Measurements from ENCODE around the gene CIB4.

The CIB4 gene

GRCh38 chr2:26555246-26556133 is 85.7 kb downstream of the CIB4 start:
- peak; percentile 23 for FAIRE-seq

GRCh38 chr2:26552641-26553374 is 88.4 kb downstream of the CIB4 start:
- peak; percentile 42 for FAIRE-seq
- no peak for DNase-seq (ENCODE audit: low spot score)

More at GRCh38 chr2:26555246-26556133, 85.7 kb downstream of the CIB4 start:
- no peak for DNase-seq (ENCODE audit: low spot score)

DNA sequence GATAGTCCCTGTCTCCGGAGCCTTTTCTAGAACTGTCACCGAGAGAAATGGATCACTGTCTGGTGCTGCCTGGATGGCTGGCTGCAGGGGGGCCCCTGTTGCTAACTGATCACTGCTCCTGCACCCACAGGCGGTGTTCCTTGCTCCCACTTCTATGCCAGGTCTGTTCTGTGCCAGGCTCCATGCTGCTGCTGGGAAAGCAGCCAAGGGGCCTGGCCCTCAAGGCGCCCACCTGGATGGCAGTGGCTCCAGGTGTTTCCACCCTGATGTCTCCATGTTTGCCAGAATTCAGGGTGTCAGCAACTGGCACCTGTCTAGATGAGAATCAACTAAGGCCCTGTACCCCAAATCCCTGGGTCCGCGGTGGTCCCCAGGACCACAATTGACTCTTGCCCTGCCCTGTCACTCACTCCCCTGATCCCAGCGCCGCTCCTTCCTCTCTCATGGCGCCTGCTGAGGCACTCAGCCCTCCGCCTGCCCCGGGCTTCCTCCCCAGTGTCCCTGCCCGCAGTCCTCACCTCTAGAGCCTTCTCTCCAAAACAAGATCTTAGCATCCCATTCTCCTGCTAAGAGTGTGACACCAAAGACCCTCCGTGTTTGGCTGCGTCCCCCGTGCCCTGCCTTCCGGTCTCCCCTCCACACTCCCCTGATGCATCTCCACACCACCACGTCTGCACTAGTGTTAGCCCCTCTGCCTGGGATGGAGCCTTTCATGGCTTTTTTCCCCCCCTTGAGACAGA is 90.7 kb downstream of the CIB4 start:
- no peak for DNase-seq (ENCODE audit: low spot score)

DNA sequence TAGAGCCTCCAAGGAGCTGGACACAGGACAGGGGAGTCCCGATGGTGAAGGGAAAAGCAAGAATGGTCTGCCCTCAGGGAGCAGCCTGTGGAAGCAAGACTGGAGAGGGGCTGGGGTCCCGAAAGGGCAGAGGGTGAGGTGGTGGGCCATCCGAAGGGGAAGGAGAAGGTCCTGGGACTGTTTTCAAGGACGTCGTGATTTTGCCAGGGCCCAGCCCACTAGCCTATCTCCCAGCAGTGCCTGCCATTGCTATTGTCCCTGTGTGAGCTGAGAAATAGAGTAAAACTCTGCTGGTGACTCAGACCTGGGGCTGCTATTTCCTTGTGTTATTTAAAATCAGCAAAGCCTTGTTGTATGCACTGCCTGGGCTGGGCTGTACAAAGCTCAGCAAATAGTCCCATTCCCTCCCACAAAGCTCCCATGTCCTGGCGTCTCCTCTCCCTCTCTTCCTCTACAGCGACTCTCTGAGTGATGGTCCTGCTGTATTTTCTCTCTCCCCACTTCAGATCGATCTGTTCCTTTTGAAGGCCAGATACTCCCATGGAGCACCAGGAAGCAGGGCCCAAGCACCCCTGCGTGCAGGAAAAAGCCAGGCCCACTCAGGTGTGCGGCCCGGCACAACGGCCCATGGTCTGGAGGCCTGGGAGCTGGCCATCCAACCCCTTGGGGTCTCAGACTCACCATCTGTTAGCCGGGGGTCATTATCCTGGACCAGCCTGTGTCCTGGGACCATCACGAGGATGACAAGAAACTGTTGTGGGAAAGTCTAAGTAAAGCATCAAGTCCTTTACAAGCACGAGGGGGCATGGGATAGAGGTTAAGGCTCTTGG is 98.3 kb downstream of the CIB4 start:
- FAIRE-seq (no peak), DNase-seq (ENCODE audit: low spot score) (no peak)

More for the DNA sequence above, 90.7 kb downstream of the CIB4 start:
- no peak for FAIRE-seq

- DNase-seq (ENCODE audit: low spot score) (no peak), FAIRE-seq (no peak)
Measured at GRCh38 chr2:26542194-26542455, 99.0 kb downstream of the CIB4 start.

DNA sequence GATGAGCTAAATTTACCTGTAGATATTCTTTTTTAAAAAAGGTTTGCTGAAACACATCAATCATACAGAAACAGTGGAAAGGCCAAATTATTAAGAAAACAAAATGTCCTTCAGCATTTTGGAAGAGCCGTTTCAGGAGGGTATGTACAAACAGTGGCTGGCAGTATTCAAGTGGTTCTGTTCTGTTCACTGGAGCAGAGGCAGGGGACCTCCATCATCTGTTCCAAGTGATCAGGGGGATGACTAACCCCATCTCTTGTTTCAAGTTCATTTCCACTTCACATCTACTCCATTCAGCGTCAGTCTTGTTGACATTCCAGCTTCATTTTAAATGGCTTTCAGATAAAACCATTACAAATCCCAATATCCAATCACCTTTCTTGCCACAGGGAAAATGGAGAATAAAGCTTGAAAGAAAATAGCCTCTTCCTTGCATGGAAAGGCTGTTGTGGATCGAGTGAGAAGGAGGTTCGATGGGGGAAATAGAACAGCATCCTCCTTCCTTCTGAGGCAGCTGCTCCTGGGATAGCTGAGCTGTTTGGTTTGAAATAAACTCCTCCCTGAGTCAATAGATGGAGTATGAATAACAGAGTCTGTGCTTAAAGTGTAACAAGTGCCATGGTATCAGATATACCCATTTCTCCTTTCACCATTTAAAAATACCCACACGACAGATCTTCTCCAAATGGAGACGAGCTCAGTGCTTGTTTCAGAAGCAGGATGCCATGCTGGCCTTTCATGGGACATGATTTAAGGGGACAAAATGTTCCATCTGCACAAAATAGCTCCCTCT is 99.6 kb downstream of the CIB4 start:
- no peak for FAIRE-seq
- no peak for DNase-seq (ENCODE audit: low spot score)

DNA sequence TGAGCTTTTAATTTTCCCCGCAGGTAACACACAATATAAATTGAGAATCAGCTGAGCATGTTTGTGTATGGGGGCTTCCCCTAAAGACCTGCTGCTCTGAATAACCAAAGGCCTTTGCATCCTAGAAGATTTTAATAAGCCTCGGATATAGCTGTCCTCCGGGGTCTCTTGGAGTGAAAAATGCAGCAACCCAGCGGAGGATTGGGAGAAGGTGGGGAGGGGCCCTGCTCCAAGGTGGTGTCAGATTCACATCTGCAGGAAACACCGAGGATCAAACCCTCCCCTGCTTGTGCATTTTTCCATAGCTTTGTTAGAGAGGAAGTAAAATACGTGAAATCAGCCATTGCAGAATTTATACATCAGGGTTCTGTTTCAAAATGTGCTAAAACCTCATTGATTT is 100.2 kb downstream of the CIB4 start:
- FAIRE-seq, result no peak
- DNase-seq (ENCODE audit: low spot score), result no peak

DNA sequence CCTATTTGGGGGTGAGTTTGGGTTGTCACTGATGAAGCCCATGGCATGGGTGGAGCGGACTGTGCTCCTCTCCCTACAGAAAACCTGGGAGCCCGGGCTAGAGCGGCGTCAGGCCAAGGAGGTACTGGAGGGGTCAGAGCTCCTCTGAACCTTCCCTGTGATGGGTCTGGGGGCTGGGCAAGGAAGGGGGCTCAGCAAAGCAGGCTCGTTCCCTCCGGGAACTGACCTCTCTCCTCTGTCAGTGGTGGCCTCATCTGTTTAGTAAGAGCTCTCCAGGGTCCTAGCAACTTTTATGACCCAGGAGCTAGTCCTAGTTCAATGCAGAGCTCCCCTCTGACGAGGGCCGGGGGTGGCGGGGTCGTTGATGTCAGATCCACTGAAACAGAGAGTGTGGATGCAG is 100.9 kb downstream of the CIB4 start:
- FAIRE-seq, result no peak
- no peak for DNase-seq (ENCODE audit: low spot score)

DNA sequence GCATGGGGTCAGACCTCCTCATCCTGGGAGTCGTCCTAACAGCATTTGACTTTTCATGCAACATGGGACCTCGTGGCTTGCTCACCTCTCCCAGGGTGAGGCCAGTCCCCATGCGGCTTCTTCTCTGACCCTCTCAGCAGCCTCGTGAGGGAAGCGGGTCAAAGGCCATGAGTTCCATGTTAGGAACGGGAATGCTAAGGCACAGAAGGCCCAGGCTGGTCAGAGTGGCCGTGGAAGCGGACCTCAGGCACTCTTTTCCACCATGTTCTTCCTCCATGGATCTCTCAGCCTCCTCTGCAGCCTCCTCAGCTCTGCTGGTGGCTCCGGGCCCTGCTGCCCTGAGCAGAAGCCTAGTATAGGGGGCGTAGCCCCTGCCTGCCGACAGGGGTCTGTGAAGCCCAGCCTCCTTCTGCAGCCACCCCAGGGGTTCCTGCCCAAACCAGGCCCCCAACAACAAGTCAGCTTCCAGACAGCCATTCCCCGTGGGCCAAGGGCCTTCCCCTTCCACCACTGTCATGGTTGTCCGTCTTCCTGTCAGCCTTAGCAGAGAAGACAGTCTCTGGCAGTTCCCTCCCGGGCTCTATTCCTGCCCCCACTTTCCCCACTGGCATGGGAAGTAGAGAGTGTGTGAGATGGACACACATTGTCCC is 103.2 kb downstream of the CIB4 start:
- DNase-seq (ENCODE audit: low spot score) (no peak), FAIRE-seq (no peak)

DNA sequence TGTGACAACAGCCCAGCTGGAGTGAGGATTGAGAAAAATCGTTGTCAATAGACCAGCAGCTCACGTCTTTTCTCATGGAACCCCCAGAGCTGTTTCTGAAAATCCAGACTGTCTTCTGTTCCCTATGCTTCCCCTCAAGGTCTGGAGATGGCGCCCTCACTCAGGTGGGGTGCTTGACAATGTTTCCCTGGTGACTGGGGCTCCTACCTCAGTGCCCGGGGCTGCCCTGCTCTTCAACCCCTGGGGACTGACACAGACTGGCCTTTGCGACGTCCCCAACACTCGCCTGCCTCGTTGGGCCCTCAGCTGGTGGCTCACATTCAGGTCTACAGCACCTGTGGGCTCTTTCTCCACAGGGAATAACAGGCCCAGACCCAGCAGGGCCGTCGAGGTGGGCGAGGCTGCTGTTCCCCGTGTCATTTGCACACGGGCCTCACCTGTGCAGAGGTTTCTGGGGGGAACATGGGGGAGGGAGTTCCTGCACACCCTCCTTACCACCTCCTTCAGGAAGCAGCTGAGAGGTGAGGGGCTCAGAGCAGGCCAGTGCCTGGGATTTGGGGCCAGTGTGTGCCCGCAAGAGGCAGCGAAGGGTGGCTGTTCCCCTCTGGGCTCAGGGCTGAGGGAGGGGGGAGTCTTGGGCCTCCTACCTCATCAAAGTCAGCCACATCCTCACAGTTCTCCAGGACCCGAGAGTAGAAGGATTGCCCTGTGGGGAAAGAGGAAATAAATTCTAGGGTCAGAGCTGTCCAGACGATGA is 103.9 kb downstream of the CIB4 start:
- DNase-seq (ENCODE audit: low spot score), result no peak
- FAIRE-seq, result no peak

GRCh38 chr2:26536371-26537068 is 104.6 kb downstream of the CIB4 start:
- DNase-seq (ENCODE audit: low spot score) (no peak), FAIRE-seq (no peak)

- DNase-seq (ENCODE audit: low spot score), result no peak
- no peak for FAIRE-seq
Measured at GRCh38 chr2:26535663-26536275, 105.4 kb downstream of the CIB4 start.

GRCh38 chr2:26534865-26535662 is 106.1 kb downstream of the CIB4 start:
- FAIRE-seq, result no peak
- DNase-seq (ENCODE audit: low spot score), result no peak

DNA sequence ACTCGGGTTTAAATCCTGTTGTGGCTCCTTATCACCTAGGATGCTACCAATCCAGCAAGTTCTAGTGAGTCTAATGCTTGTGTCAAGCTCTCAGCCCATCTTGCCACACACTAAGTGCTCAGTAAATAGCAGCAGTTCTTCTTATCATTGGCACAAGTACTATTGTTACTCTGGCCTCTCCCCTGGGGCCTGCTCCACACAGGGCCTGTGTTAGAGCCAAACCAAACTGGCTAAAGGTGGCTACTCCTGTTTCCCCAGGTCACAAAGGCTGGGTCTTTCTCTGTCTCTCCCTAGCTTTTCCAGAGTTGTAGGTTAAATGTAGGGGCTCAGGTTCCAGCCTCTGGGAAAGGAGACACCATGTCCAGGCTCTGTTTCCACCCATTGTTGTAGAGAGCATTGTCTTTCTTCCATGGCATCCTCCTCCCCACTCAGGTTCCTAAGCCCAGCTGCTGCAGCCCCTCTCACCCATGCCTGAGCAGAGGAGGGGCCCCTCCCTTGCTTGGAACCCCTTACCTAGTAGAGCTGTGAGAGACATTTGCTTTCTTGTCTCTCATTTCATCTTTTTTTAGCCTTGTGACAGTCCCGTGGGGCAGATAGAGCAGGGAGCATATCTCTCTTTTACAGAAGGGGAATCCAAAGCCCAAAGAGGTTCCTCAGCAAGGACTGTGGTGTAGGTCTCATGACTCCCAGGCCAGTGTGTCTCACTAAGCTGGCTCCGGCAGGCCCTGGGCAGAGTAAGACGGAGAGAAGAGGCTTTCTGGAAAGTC is 106.9 kb downstream of the CIB4 start:
- FAIRE-seq (no peak), DNase-seq (ENCODE audit: low spot score) (no peak)

DNA sequence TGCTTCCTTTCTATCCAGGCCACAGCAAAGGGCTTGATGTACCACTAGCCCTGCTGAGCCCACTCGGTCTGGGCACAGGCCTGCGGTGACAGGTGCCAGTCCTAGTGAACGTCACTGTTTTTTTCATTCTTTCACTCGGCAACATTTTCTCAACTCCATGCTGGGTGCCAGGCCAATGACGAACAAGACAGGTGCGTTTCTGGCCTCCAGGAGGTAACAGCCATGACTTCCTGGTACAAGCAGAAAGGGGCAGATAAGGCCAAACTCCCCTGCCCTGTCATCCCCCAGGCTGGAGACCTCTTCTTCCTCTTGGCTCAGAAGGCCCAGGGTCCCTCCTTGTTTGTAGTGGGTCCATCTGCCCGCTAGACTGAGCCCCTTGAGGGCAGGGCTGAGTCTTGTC is 107.5 kb downstream of the CIB4 start:
- FAIRE-seq, result no peak
- no peak for DNase-seq (ENCODE audit: low spot score)

Measured in urothelium cell line (cell line).